HG03060 (cell line): ENCODE measurements around the gene SREBF2.

Source experiments
- ATAC-seq: cut with Tn5 transposase; IDR thresholded peaks from one replicate; pipeline ENCODE4 v1.9.1; 2021; ENCODE audit warnings: low read depth, moderate number of reproducible peaks; ENCODE audit not compliant: unreplicated experiment

Gene SREBF2

DNA sequence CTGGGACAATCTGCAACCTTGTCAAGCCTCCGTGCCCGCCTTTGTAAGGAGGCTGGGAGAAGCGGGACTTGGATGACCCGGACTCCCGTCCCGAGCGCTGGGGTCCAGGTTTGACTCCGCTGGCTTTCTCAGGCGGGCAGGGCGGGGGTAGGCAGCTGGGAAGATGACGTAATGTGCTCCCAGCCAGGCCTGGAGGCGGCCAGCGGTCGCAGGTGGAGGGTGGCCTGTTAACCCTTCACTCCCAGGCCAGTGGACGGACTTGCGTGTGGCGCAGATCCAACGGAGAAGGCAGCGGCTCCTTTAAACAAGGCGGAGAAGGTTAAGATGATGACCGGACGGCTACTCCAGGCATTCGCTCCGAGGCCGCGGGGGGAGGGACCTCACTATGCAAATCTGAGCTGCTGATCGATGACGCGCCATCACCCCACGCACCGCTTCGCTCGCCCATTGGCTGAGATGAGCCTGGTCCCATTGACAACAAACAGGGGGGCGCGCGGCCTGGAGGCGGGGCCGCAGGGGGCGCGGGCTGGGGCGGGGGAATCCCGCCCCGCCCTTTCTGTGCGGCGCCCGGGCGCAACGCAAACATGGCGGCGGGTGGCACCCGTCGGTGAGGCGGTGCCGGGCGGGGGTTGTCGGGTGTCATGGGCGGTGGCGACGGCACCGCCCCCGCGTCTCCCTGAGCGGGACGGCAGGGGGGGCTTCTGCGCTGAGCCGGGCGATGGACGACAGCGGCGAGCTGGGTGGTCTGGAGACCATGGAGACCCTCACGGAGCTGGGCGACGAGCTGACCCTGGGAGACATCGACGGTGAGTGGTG, at the start of gene SREBF2:
Gene SREBF2, plus strand, starts transcription at position 553 of the 816 bp plus-strand sequence. Its CDS starts 166 bp downstream, at position 719.
- peak; percentile 75 for ATAC-seq

DNA sequence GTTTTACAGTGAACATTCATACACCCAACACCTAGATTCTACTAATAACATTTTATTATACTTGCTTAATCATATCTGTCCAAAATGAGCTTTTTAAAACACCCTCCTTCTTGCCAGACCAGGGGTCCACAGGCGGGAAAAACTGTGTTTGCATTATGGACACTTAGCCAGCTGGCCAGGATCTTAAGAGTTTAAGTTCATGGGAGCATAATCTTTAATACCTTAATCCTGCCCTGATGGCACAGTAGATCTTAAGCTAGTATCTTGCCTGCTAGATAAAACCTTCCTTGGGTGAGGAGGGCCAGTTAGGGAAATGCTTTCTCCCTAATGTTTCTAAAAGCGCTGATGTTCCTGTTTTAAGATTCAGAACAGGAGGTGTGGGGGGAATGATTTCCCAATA, 45.6 kb upstream of the SREBF2 start:
- ATAC-seq = no peak

DNA sequence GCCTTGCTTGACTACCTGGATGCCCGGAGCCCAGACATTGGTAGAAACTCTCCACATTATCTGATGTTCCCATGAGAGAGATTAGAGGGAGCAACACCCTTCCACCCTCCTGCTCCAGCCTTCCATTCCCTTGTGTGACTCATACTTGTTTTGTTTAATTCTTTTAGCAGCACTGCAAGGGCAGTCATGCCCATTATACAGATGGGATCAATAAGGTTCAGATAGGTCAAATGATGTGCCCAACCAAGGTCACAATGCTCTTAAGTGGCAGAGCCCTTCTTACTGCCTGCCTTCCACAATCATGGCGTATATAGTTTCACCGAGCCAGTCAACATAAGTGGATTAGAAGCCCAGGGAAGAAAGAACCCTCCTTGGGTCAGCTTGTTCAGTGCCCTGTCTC, 39.0 kb upstream of the SREBF2 start:
- ATAC-seq = no peak

DNA sequence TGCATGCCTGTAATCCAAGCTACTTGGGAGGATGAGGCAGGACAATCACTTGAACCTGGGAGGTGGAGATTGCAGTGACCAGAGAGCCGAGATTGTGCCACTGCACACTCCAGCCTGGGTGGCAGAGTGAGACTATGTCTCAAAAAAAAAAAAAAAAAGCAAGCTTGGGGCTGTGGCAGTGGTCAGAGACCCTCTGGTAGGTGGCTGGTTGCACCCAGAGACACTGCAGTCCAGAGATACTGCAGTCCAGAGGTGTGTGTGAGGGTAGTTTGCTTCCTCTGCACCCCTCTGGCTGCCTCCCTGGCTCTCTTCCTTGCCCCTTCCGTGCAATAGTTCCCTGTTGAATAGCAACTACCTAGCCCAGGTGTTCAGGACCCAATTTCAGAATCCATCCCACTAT, 34.2 kb upstream of the SREBF2 start:
- ATAC-seq = no peak

DNA sequence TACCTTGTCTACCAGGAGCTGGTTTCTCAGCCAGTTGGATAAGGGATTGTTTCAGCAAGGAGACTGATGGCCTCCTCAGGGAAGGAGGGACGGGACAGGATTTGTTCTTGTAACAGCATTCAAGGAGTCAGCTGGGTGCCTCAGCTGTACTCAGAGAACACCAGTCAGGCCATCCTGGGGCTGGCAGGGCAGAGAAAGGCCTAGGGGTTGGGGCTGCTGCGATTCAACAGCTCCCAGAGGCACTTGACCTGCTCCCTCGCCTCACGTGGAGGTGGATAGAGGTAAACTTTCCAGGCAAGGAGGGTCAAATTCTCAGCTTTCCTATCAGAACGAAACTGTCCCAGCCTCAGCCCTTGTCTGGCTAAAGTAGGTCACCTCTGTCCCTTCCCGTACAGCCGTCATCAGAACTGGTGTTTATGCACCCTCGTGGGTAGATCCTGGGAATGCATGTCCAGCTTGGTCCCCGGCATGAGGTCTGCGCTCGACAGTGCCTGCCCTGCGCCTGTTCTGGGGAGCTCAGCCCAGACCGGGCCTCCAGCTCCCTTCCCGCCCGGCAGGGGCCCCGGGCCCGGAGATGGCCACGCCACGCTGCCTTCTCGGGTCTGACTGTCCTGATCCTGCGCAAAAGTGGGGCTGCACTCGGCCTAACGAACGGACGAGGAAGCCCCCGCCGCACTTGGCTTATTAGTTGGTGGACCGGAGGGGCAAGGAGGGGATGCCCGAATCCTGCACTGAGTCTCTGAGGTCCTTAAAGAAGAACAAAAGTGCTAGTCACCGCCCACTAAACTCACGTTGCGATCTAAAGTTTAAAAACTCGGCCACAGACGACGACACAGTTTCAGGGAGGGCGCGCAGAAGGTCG, 33.2 kb upstream of the SREBF2 start:
- ATAC-seq = no peak

DNA sequence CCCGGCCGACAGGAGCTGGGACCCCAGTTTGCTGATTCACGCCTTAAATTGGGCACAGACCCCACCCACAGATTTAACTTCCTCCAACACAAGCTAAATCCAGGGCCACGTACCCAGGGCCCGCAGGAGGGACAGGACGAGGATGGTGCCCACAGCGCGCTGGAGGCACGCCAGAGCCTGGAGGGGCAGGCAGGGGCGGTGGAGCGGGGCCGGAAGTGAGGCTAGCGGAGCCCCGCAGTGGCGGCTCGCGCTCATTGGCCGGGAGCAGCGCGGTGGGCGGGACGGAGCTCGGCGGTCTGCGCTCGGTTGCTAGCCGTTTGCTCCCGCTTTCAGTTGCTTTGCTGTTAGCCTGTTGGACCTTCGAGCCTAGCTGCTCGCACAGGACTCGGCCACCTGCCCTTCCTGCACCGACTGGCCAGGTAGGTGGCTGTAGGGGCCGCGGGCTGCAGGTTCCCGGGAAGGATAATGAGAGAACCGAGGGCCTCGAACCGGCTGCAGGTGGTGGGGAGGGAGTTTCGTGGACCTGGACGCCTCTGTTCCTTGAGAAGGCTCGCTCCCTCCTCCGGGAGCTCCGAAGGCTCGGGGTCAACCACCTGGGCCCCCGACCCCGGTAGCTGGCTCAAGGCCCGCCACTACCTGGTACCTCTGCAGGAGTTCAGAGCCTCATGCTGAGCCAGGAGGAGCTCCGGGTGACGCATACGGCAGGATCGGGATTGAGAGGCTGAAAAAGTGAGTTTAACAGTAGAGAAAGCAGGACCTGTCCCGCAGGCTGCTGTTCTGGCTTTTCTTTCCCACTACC, 32.4 kb upstream of the SREBF2 start, which contains the start of gene CCDC134:
Gene CCDC134, plus strand, starts transcription at position 332 of the 799 bp plus-strand sequence. CDS start 8,212 bp downstream, outside the sequence.
- ATAC-seq = peak; percentile 74

DNA sequence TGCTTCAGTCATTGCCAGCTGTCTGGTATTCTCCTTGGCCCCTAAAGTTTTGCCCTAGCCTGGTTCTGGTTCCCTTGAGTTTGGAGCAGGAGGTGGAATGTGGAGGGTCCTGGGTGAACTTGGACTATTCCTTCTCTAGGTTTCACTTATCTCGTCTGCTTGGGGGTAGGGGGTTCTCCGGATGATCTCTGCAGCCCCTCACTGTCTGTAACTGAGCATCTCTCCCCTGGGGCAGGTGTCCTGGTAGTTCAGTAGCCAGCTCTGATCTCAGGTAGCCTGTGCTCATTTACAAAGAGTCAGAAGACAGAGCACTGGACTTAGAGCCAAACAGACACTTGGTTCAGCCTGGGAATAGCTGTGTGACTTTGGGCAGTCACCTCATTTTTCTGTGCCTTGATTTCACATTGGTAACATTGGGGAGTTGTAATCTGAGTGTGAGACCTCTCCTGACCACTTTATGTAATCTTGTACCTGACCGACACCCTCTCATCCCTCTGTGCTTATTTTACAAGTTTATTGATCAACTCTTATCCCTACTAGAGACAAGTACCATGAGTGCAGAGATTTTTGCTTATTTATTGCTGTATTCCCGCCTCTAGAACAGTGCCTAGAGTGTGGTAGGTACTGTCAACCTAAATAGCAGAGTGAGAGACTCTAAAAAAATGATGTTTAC, 31.6 kb upstream of the SREBF2 start:
- no peak for ATAC-seq

DNA sequence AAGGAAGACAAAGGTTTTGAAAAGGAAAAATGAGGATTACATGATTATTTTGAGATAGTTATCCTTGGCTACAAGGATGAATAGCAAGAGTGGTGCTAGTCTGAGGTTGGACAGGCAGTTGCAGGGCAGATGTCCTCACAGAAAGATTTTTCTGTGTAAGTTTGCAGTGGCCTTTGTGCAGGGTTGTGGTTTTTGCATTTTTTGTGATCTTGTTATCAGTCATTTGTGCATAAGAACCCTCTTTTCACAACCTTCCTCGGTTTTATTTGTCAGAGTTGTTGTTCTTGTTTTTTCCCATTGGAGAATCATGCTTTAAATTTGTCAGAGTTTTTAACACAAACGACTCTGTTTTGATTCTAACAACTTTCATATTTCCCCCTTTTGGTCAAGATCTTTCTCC, 31.0 kb upstream of the SREBF2 start:
- ATAC-seq = no peak

DNA sequence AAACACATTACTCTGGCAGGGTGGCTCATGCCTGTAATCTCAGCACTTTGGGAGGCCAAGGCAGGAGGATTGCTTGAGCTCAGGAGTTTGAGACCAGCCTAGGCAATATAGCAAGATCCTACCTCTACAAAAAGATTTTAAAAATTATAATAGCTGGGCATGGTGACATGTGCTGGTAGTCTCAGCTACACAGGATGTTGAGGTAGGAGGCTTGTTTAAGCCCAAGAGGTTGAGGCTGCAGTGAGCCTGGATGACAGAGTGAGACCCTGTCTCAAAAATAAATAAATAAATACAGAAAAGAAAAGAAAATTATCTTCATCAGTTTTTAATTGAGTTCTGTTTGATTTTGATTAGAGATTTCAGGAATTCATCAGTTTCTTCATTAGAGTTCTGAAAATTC, 27.3 kb upstream of the SREBF2 start:
- no peak for ATAC-seq

DNA sequence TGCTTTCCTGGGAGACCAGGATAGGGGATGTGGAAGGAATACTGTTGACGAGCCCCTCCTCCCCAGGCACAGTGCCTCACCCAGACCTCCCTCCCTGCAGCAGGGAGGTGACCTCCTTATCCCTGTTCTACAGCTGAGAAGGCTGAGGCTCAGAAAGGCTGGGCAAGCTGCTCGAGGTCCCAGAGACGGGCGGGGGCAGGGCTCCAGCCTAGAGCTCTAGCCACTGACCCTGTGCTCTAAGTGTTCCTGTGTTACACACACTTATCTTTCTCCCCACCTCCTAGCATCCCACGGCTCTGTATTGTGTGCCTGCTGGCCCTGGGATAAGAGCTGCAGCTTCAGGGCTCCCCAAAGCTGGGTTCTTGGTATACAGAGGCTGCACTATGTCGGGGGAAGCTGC, 24.5 kb upstream of the SREBF2 start:
- ATAC-seq = no peak

DNA sequence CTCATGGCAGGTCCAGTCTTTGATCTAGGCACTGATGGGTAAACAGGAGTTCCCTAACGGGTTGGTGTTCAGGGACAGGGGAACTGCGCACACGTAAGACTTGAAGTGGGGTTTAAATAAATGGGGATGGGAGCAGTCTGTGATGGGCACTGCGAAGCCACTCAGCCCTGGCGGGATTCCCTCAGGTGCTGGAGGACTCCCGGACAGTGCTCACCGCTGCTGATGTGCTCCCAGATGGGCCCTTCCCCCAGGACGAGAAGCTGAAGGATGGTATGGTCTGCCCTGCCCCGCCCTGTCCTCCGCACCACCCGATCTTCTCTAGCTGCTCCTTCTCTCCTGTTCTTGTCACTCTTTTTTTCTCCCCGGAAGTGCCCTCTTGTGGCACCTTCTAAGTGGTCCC, 22.9 kb upstream of the SREBF2 start:
- no peak for ATAC-seq

DNA sequence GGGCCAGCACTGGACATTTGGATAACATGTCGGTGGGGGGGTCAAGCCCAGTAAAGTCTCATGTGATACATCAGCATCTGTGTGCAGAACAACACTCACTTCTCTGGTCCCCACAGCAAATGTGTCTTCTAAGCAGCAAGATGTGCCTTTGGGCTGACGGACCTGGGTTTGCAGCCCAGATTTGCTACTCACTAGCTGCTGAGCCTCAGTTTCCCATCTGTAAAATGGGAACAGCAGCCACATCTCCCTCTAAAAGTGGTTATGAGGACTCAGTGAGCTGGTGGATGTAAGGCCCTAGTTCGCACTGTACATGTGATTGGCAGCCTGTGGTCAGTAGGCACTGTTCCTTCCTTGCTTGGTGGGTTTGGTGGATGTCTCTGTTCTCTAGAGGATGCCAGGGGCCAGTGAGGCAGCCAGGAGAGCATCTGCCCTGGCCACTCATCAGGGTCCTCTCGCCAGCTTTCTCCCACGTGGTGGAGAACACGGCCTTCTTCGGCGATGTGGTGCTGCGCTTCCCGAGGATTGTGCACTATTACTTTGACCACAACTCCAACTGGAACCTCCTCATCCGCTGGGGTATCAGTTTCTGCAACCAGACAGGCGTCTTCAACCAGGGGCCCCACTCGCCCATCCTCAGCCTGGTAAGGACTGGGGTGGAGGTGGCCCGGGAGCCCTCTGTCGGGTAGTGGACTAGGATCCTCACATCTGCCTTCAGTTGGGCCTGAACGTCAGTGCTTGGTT, 19.9 kb upstream of the SREBF2 start:
- ATAC-seq = no peak

DNA sequence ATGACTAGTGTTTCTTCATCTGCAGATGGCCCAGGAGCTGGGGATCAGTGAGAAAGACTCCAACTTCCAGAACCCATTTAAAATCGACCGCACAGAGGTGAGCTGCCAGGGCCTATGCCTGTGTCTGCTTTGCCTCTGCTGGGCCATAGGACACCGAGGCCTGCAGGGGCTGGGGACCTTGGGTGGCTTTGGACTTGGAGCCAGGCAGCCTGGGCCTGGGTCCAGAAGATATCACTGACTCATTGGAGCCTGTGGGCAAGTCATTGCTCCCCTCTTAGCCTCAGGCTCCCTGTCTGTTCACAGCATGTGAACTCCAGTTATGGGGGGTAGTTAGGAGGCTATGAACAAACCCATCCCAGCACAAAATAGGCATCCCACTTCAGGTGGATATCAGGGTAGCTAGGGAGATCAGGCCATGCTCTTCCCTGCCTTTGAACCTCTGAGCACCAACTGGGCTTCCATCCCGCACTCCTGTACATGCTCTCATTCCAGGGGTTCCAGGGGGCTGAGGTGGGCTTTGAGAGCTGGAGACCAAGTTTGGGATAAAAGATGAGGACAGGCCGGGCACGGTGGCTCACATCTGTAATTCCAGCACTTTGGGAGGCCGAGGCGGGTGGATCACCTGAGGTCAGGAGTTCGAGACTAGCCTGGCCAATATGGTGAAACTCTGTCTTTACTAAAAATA, 19.0 kb upstream of the SREBF2 start:
- ATAC-seq = no peak

DNA sequence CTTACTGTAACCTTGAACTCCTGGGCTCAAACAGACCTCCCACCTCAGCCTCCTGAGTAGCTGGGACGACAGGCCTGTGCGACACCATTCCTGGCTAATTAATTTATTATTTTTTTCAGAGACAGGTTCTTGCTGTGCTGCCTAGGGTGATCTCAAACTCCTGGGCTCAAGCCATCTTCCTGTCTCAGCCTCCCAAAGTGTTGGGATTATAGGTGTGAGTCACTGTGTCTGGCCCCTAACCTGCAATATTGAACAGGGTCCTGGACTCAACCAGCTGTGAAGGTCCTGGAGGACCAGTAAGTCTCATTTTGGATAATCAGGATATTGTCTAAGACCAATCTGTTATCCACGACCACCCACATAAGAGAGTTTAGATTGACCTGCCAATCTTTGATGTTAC, 17.2 kb upstream of the SREBF2 start:
- no peak for ATAC-seq

DNA sequence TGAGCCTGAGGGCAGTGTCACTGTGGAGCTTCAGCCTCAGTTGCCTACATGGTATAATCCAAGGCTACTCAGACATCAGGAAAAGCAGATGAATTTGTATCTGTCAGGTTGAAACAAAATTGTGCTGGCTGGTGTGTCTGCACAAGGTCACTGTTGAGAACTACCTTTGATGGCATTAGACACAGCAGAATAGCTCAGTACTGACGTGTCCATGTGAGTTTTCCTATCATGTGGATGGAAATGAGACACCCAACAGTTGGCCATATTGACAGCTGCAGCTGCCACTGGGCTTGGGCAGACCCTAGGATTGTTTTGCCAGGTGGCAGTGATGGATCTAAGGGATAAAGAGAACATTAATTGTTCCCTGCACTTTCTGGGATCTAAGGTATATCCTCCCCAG, 16.7 kb upstream of the SREBF2 start:
- ATAC-seq = no peak

DNA sequence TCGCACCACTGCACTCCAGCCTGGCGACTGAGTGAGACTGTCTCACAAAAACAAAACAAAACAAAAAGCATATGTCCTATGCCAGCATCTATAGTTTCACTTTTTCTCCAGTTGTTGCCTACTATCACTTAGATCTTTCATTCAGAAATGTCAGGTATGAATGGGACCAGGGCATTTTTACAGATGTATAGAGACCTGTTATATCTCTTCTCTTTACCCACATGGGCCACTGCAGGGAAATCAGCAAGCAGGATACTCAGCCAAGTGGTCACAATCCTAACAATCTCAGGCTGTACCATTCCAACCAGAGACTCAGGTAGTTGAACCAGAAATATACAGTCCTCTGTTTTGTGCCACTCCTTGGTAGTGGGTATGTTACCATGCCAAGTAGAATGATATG, 16.0 kb upstream of the SREBF2 start:
- ATAC-seq = no peak

DNA sequence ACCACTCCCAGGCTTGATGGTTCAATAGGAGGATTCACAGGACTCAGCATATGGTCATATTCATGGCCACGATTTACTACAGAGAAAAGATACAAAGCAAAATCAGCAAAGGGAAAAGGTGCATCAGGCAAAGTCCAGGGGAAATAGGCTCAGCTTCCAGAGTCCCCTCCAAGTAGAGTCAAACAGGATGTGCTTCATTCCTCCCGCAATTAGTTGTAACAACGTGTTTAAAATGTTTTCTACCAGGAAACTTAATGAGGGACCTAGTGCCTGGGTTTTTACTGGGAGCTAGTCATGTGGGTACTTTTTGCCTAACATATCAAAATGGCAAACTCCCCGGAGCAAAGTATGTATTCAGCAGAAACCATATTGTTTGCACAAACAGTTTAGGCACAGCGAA, 14.9 kb upstream of the SREBF2 start:
- ATAC-seq = no peak

DNA sequence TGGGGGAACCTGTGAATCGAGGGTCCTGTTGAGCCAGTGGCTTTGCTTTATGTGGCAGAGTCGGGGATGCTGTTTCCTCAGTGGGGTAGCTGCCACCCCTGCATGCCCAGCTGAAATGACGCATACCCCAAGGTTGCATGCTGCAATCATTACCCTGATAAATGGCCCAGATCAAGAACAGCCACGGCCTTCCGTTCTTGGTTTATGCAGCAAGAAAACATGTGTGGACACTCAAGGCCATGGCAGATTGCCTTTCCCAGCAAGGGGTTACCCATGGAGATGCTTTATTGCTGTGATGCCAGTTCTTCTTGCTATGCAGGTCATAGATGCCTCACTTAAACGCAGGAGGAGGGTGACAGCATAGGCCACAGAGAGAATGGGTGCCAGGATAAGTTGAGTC, 14.3 kb upstream of the SREBF2 start:
- ATAC-seq = no peak

DNA sequence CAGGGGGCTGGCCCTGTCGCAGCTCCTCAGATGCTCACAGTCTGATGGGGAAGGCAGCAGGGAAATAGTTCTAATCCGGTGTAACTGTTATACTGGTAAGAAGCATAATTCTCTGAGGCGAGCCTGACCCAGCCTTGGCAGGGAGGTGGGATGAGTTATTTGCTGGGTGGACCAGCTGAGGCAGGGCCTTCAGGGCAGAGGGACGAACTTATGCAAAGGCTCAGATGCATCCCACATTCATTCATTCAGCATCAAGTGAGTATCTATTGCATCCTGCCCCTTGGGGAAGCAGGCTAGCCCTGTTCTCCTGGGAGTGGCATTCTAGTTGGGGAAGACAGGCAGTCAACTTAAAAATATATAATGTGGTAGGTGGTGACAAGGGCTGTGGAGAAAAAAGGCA, 13.6 kb upstream of the SREBF2 start:
- ATAC-seq = no peak
